Stimulated activated naive CD8-positive, alpha-beta T cell treated with anti-CD3 and anti-CD28 coated beads, Interleukin-15, Interleukin-2, amounts not matched to agents 100 ng/mL and 50 ng/mL, for 24 hours (primary cell): ENCODE measurements around the gene GIPC2.
"Not testable (repeated sequence)": the region's sequence is repeated elsewhere in the genome, so short reads cannot be mapped to it uniquely, and the experiment has no call there.

Experiments used
- H3K27ac Mint-ChIP-seq: one replicate; pipeline ENCODE4 v1.8.0; 2021; ENCODE audit warnings: mild to moderate bottlenecking, mixed read lengths
- H3K27me3 Mint-ChIP-seq: one replicate; pipeline ENCODE4 v1.8.0; 2021; ENCODE audit warnings: mixed read lengths
- H3K36me3 Mint-ChIP-seq: one replicate; pipeline ENCODE4 v1.8.0; 2021; ENCODE audit warnings: low read depth, mixed read lengths
- H3K4me1 Mint-ChIP-seq: one replicate; pipeline ENCODE4 v1.8.0; 2021; ENCODE audit warnings: low read depth, mixed read lengths
- H3K4me3 Mint-ChIP-seq: one replicate; pipeline ENCODE4 v1.8.0; 2021; ENCODE audit warnings: mild to moderate bottlenecking, mixed read lengths
- H3K9me3 Mint-ChIP-seq: one replicate; pipeline ENCODE4 v1.8.0; 2021; ENCODE audit warnings: mixed read lengths

GIPC2 gene

GRCh38 chr1:78070210-78070609 lies 24.4 kb downstream of the GIPC2 start:
- Mint-ChIP-seq H3K9me3 (no peaks in the 10 kb centered on the region), H3K4me3 (no peak overlapping the region), H3K27ac (no peak overlapping the region), H3K4me1 (peaks cover 6% of the 10 kb centered on the region), H3K27me3 (peaks cover 20% of the 10 kb centered on the region), H3K36me3 (no peaks in the 10 kb centered on the region)

DNA sequence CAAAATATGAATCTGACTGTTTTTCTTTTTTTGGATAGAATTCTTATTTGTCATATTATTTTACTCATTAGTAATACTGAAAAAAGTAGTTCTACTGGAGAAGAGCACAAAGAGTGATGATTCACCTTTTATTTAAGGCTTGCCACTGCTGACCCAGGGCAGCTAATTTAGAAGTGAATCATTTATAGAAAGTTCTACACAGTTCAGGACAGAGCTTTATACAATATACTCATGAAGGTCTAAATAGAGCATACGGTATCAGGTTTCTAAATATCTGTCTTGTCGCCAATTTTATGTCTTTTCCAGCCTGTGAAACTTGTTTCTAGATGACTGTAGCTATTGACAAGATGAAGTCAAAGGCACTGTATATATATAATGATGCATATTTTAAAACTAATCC lies 25.0 kb downstream of the GIPC2 start:
- Mint-ChIP-seq H3K36me3 (no peaks in the 10 kb centered on the region), H3K27ac (no peak overlapping the region), H3K9me3 (no peaks in the 10 kb centered on the region), H3K27me3 (peaks cover 20% of the 10 kb centered on the region), H3K4me3 (no peak overlapping the region), H3K4me1 (peaks cover 6% of the 10 kb centered on the region)

DNA sequence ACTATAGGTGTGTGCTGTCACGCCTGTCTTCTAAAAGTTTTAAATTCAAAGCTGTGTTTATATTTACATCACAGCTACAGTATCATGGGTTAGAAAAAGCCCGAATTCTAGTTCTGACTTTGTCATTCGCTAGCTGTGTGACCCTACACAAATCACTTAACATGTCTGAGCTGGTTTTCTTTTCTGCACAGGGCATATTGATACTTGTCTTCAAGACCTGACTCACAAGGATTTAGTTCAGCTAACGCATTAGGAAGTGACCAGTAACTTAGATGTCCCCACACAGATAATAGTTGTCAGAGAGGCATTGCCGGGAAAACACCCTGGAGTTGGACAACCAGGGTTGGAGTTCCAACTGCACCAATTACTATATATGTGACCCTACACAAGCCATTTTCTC lies 25.9 kb downstream of the GIPC2 start:
- H3K4me3 Mint-ChIP-seq, result no peak overlapping the region
- no peaks in the 10 kb centered on the region for H3K9me3 Mint-ChIP-seq
- H3K36me3 Mint-ChIP-seq, result no peaks in the 10 kb centered on the region
- no peak overlapping the region for H3K27ac Mint-ChIP-seq
- peaks cover 15% of the 10 kb centered on the region for H3K27me3 Mint-ChIP-seq
- H3K4me1 Mint-ChIP-seq, result peaks cover 6% of the 10 kb centered on the region

DNA sequence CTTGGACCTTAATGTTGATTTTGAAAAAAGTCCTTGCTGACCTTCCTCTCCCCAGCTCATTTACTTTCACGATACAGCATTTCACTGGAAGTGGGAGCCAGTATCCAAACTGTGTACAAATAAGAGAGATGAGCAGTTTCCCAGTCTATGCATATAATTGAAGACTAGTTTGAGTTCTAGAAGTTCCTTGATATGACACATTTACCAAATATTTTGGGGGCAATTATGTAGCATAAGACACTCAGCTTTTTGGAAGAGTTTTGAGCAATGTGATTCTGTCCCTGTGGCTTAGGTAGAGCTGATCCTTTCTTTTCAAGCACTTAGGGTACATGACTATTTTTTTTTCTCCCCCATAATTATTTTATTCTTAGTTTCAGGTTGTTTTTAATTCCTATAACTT lies 26.4 kb downstream of the GIPC2 start:
- Mint-ChIP-seq H3K36me3 (no peaks in the 10 kb centered on the region), H3K9me3 (no peaks in the 10 kb centered on the region), H3K27me3 (peaks cover 13% of the 10 kb centered on the region), H3K4me3 (no peak overlapping the region), H3K4me1 (peaks cover 6% of the 10 kb centered on the region), H3K27ac (no peak overlapping the region)

DNA sequence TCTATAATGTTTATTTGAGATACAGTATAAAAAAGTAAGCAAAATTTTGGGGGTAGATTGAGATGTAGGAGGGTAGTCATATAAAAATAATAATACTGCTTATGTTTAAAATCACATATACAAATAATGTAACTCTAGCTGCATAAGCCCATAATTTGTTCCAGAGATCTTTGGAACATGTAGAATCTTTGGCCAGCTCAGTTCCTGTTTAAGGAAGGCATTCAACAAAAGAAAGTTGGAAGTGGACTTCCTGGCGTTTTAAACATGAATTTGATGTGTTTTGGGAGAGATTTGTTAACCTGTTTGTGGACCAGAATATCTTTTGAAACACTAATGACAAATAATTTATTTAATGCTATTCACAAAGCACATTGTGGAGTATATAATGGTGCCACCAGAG lies 27.7 kb downstream of the GIPC2 start:
- Mint-ChIP-seq H3K4me3 (no peak overlapping the region), H3K27me3 (peaks cover 10% of the 10 kb centered on the region), H3K4me1 (peaks cover 6% of the 10 kb centered on the region), H3K27ac (no peak overlapping the region), H3K9me3 (no peaks in the 10 kb centered on the region), H3K36me3 (no peaks in the 10 kb centered on the region)

DNA sequence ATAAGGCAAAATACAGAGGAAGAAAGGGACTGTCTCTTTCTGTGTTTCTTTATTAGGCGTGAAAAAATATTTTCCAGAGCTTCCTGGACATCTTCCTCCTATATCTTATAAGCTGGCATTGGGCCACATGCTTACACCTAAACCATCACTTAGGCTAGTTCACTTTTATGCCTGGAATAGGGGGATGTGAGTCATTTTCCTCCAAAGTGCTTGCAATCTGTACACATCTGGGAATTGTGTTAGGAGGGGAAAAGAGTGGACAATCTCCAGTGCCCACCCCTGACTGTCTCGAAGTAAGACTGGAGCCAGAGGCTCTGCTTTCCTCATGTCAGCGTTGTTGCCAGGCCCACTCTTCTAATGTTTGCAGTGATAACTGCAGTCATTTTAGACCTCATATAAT lies 29.9 kb downstream of the GIPC2 start:
- Mint-ChIP-seq H3K4me1 (peaks cover 19% of the 10 kb centered on the region), H3K9me3 (no peaks in the 10 kb centered on the region), H3K4me3 (no peak overlapping the region), H3K27me3 (peaks cover 4% of the 10 kb centered on the region), H3K27ac (no peak overlapping the region), H3K36me3 (no peaks in the 10 kb centered on the region)

- Mint-ChIP-seq H3K4me3 (no peak overlapping the region), H3K4me1 (peaks cover 26% of the 10 kb centered on the region), H3K27ac (no peak overlapping the region), H3K9me3 (no peaks in the 10 kb centered on the region), H3K27me3 (no peaks in the 10 kb centered on the region), H3K36me3 (no peaks in the 10 kb centered on the region)
These were observed 32.6 kb downstream of the GIPC2 start for GRCh38 chr1:78078358-78078757.

- no peak overlapping the region for H3K27ac Mint-ChIP-seq
- H3K36me3 Mint-ChIP-seq, result no peaks in the 10 kb centered on the region
- H3K4me3 Mint-ChIP-seq, result no peak overlapping the region
- peaks cover 26% of the 10 kb centered on the region for H3K4me1 Mint-ChIP-seq
- H3K9me3 Mint-ChIP-seq, result no peaks in the 10 kb centered on the region
- no peaks in the 10 kb centered on the region for H3K27me3 Mint-ChIP-seq
These were observed 33.8 kb downstream of the GIPC2 start for GRCh38 chr1:78079580-78079979.

- Mint-ChIP-seq H3K9me3 (peaks cover 2% of the 10 kb centered on the region), H3K27ac (no peak overlapping the region), H3K4me3 (peak overlapping the region; percentile 44), H3K36me3 (no peaks in the 10 kb centered on the region), H3K4me1 (peaks cover 26% of the 10 kb centered on the region), H3K27me3 (no peaks in the 10 kb centered on the region)
These were observed 35.0 kb downstream of the GIPC2 start for GRCh38 chr1:78080767-78081166.

DNA sequence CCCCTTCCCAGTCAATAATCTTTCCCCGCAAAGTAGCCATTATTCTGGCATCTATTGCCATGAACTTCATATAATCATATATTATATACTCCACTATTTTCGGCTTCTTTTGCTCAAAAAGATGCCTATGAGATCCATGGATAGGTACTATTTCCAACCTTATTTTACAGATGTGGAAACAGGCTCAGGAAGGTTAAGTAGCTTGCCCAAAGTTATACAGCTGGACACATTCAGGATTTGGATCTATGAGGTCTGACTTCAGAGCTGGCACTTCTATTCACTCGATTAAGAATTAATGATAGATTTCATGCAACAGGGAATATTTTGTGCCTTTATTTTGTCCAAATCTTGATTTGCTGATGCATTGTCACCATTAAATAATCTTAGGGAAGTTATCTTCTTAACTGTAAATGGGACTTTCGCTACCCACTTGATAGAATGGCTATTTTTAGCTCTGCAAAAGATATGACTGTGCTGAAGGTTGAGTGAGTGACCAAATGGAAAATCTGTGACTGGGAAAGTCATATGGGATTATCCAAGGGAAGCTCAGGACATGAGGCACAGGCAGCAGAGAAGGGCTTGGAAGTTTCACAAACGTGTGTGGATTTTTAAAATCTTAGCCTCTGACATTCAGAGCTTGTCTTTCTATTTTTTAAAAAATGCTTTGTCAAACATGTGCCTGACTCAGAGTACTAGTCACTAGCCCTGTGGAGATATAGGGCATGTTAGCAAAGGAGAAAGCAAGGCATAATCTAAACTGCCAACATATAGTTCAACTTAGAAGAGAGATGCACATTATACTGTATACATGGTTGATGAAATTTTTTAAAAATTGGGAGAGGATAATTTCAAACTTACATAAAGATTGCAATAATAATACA lies 36.5 kb downstream of the GIPC2 start:
- H3K4me1 Mint-ChIP-seq, result peaks cover 26% of the 10 kb centered on the region
- H3K9me3 Mint-ChIP-seq, result peaks cover 14% of the 10 kb centered on the region
- H3K27ac Mint-ChIP-seq, result no peak overlapping the region
- H3K27me3 Mint-ChIP-seq, result no peaks in the 10 kb centered on the region
- peaks cover 10% of the 10 kb centered on the region for H3K36me3 Mint-ChIP-seq
- no peak overlapping the region for H3K4me3 Mint-ChIP-seq

DNA sequence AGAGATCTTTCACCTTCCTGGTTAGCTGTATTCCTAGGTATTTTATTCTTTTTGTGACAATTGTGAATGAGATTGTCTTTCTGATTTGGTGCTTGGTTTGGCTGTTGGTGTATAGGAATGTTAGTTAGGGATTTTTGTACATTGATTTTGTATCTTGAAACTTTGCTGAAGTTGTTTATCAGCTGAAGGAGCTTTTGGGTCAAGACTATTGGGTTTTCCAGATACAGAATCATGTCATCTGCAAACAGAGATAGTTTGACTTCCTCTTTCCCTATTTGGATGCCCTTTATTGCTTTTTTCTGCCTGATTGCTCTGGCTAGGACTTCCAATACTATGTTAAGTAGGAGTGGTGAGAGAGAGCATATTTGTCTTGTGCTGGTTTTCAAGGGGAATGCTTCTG lies 38.9 kb downstream of the GIPC2 start:
- not testable (repeated sequence) for H3K36me3 Mint-ChIP-seq, H3K27ac Mint-ChIP-seq, H3K27me3 Mint-ChIP-seq, H3K4me3 Mint-ChIP-seq
- Mint-ChIP-seq H3K9me3 (peaks cover 15% of the 10 kb centered on the region), H3K4me1 (peaks cover 17% of the 10 kb centered on the region)

GRCh38 chr1:78086697-78087096 lies 40.9 kb downstream of the GIPC2 start:
- H3K27ac Mint-ChIP-seq, result no peak overlapping the region
- H3K9me3 Mint-ChIP-seq, result peaks cover 15% of the 10 kb centered on the region
- no peaks in the 10 kb centered on the region for H3K27me3 Mint-ChIP-seq

GRCh38 chr1:78088015-78088414 lies 42.2 kb downstream of the GIPC2 start:
- H3K27me3 Mint-ChIP-seq, result no peaks in the 10 kb centered on the region
- H3K4me3 Mint-ChIP-seq, result no peak overlapping the region
- no peaks in the 10 kb centered on the region for H3K4me1 Mint-ChIP-seq
- H3K9me3 Mint-ChIP-seq, result peaks cover 15% of the 10 kb centered on the region
- H3K27ac Mint-ChIP-seq, result no peak overlapping the region
- H3K36me3 Mint-ChIP-seq, result peaks cover 10% of the 10 kb centered on the region

More at GRCh38 chr1:78086697-78087096, 40.9 kb downstream of the GIPC2 start:
- Mint-ChIP-seq H3K4me3 (no peak overlapping the region), H3K36me3 (peaks cover 10% of the 10 kb centered on the region), H3K4me1 (no peaks in the 10 kb centered on the region)

DNA sequence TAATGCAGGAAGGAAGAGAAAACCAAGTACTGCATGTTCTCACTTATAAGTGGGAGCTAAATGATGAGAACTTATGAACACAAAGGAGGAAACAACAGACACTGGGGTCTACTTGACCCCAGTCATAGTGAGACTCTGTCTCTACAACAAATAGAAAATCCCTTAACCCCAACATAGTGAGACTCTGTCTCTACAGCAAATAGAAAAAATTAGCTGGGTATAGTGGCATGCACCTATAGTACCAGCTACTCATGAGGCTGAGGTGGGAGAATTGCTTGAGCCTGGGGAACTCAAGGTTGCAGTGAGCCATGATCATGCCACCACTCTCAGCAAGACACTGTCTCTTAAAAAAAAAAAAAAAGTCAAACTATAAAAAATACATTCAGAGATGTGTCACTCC lies 42.7 kb downstream of the GIPC2 start:
- Mint-ChIP-seq H3K4me1 (no peaks in the 10 kb centered on the region), H3K27ac (no peak overlapping the region), H3K27me3 (no peaks in the 10 kb centered on the region), H3K4me3 (no peak overlapping the region), H3K9me3 (peaks cover 15% of the 10 kb centered on the region), H3K36me3 (peaks cover 10% of the 10 kb centered on the region)

DNA sequence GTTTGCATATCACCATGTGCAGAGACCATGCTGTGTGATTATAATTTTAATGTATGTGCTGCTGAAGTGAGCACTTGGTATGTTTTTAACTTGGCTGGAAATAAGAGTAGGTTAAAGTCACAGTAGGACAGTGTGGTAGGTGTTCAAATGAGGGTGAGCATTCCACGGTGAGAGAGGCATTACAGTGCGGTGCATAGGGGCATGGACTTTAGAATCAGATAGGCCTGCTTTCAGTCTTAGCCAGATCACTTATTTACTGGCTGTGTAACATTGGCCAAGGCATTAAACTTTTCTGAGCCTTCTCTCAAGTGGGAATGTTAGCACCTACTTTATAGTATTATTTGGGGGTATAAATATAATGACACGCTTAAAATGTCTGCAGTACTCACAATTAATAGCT lies 43.2 kb downstream of the GIPC2 start:
- Mint-ChIP-seq H3K27me3 (no peaks in the 10 kb centered on the region), H3K27ac (no peak overlapping the region), H3K9me3 (peaks cover 15% of the 10 kb centered on the region), H3K4me3 (no peak overlapping the region), H3K36me3 (peaks cover 10% of the 10 kb centered on the region), H3K4me1 (no peaks in the 10 kb centered on the region)
